PC-3 (cell line): ENCODE results near the gene H3-3A. TPM values are rescaled to one million over a fixed set of nuclear protein-coding genes. Genes with fewer than 3 reads are reported as not detected.

Source experiments
- ATAC-seq: fragments of 200-7000 bp; cut with Tn5 transposase; 2 replicates; pipeline ENCODE4 v1.9.1; 2020; ENCODE audit warnings: mild to moderate bottlenecking, moderate library complexity
- BruUV-seq: library from RNA; stranded (reverse); fragments of 400-500 nt; replicated peaks from 2 replicates; lab custom pipeline; 2021; lab: Mats Ljungman, UMichigan
- CTCF ChIA-PET: fragments of 300-600 bp; sonication (Branson Sonifier 250); formaldehyde crosslinking; loops from one replicate; lab custom pipeline; 2022; ENCODE audit warnings: antibody characterized with exemption; lab: Charles Lee
- POLR2A ChIA-PET: fragments of 300-600 bp; sonication (Branson Sonifier 250); formaldehyde crosslinking; loops from one replicate; lab custom pipeline; 2022; ENCODE audit warnings: antibody characterized with exemption; ENCODE audit not compliant: unreplicated experiment; lab: Charles Lee
- DNase-seq: peaks from one replicate; pipeline ENCODE4 v3.0.0-alpha.2; 2015
- H2AFZ ChIP-seq: fragments of 300-600 bp; sonication (generic); 2 replicates; pipeline ENCODE4 v1.6.0; 2016; ENCODE audit warnings: antibody characterized with exemption, low read length
- H3F3A ChIP-seq: fragments of 300-600 bp; sonication (generic); one replicate; pipeline ENCODE4 v1.6.0; 2017; ENCODE audit warnings: antibody characterized with exemption, low read length, control low read depth, mild to moderate bottlenecking; ENCODE audit not compliant: unreplicated experiment
- H3K27ac ChIP-seq: fragments of 300-600 bp; sonication (generic); 2 replicates; pipeline ENCODE4 v1.5.1; 2016; ENCODE audit warnings: mild to moderate bottlenecking, low read length
- H3K27me3 ChIP-seq: fragments of 300-600 bp; sonication (generic); 2 replicates; pipeline ENCODE4 v1.6.1; 2016; ENCODE audit warnings: low read length, mixed read lengths
- H3K36me3 ChIP-seq: fragments of 300-600 bp; sonication (generic); 2 replicates; pipeline ENCODE4 v1.6.1; 2016; ENCODE audit warnings: low read depth, mixed run types, low read length, mixed read lengths
- H3K4me1 ChIP-seq: fragments of 300-600 bp; sonication (generic); 2 replicates; pipeline ENCODE4 v1.5.1; 2016; ENCODE audit warnings: low read length; ENCODE audit not compliant: insufficient read depth
- H3K4me2 ChIP-seq: fragments of 300-600 bp; sonication (generic); 2 replicates; pipeline ENCODE4 v1.6.0; 2016; ENCODE audit warnings: low read length
- H3K4me3 ChIP-seq: fragments of 300-600 bp; sonication (generic); 2 replicates; pipeline ENCODE4 v1.5.1; 2016; ENCODE audit warnings: mild to moderate bottlenecking, low read length, mixed read lengths
- H3K79me2 ChIP-seq: fragments of 300-600 bp; sonication (generic); 2 replicates; pipeline ENCODE4 v1.6.1; 2017; ENCODE audit warnings: low read length, mixed read lengths
- H3K9ac ChIP-seq: fragments of 300-600 bp; sonication (generic); 2 replicates; pipeline ENCODE4 v1.6.0; 2016; ENCODE audit warnings: mild to moderate bottlenecking, low read length
- H3K9me2 ChIP-seq: fragments of 300-600 bp; sonication (generic); replicated peaks from 2 replicates; pipeline ENCODE4 v1.6.1; 2016; ENCODE audit warnings: mixed run types, low read length, mixed read lengths
- H3K9me3 ChIP-seq: fragments of 300-600 bp; sonication (generic); 2 replicates; pipeline ENCODE4 v1.6.1; 2016; ENCODE audit warnings: low read length, mixed read lengths
- H4K20me1 ChIP-seq: fragments of 300-600 bp; sonication (generic); 2 replicates; pipeline ENCODE4 v1.6.1; 2016; ENCODE audit warnings: low read length, mixed read lengths
- CTCF ChIP-seq: fragments of 300-600 bp; sonication (generic); conservative IDR thresholded peaks from 2 replicates; pipeline ENCODE4 v1.5.1; 2017; ENCODE audit warnings: antibody characterized with exemption, low read depth, mild to moderate bottlenecking, low read length
- EZH2 ChIP-seq: fragments of 300-600 bp; sonication (generic); IDR thresholded peaks from one replicate; pipeline ENCODE4 v1.6.1; 2017; ENCODE audit warnings: antibody characterized with exemption, mild to moderate bottlenecking, low read length; ENCODE audit not compliant: unreplicated experiment
- EZH2phosphoT487 ChIP-seq: fragments of 300-600 bp; sonication (generic); IDR thresholded peaks from 2 replicates; pipeline ENCODE4 v1.6.1; 2018; ENCODE audit warnings: mild to moderate bottlenecking, antibody characterized with exemption, low read length, borderline replicate concordance
- intact Hi-C: fragments of 100-400 bp; cut with micrococcal nuclease; formaldehyde crosslinking; loops from 2 replicates; pipeline ENCODE4 v1.9.0; 2023
- total RNA-seq: library from RNA; depleted of rRNA; stranded (reverse); fragments of >200 nt; gene quantifications from 2 replicates; pipeline ENCODE4 v1.2.3, GENCODE V29; 2014

Gene H3-3A
- total RNA-seq, 1 experiment from 2014 or later, result 273 TPM

- H3K9ac ChIP-seq, result peak overlapping the region; percentile 48
- intact Hi-C loops, result no loop called here
- no peak overlapping the region for H2AFZ ChIP-seq
- DNase-seq (peak; percentile 80), ATAC-seq (peak; percentile 93)
- no peaks in the 10 kb centered on the region for H3K27me3 ChIP-seq
- H3K36me3 ChIP-seq, result no peaks in the 10 kb centered on the region
- H3K4me1 ChIP-seq, result peaks cover 26% of the 10 kb centered on the region
- H3K9me2 ChIP-seq, result no peaks in the 10 kb centered on the region
- no peaks in the 10 kb centered on the region for H3F3A ChIP-seq
- no peaks in the 10 kb centered on the region for H3K9me3 ChIP-seq
- no peaks in the 10 kb centered on the region for H3K79me2 ChIP-seq
- peak overlapping the region; percentile 84 for H3K27ac ChIP-seq
- CTCF ChIA-PET, result interaction anchor here (1.0 to 1.5 kb wide), 2 partner anchors 10 to 28 kb away, joined by 3 to 13 read pairs; no protein-coding TSS in a partner anchor
- H3K4me2 ChIP-seq, result peak overlapping the region; percentile 44
- H3K4me3 ChIP-seq, result no peak overlapping the region
- BruUV-seq, result no TSS peak
- no peak for TF ChIP-seq CTCF
- no peak for TF ChIP-seq EZH2phosphoT487
- no peak for TF ChIP-seq EZH2
- POLR2A ChIA-PET, result interaction anchor here (0.6 to 1.3 kb wide), 3 partner anchors 9 to 31 kb away, joined by 4 to 26 read pairs (median 10); partner anchors contain the start of gene H3-3A
- H4K20me1 ChIP-seq, result no peaks in the 10 kb centered on the region
Measured at GRCh38 chr1:226092965-226093364, 30.4 kb downstream of the H3-3A start.

DNA sequence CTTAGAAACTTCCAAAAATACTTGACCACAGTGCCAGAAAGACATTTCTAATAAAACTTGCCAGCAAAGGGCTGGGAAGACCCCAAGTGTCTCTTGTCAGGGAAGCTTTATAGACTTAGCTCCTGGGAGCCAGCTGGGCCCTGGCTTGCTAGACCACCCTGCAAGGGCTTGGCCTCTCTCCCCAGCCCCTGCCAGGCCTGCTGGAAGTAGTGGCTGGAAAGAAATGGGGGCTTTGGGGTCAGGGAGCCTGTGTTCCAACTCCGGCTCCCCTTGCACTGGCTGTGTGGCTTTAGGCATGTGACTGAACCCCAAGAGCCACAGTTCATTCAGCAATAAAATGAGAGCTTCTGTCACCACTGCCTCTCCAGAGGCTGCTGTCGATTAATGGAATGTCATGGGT, 31.1 kb downstream of the H3-3A start:
- Histone ChIP-seq H3K9ac (peak overlapping the region; percentile 48), H3K9me2 (no peaks in the 10 kb centered on the region), H3K27me3 (no peaks in the 10 kb centered on the region), H3K36me3 (no peaks in the 10 kb centered on the region), H3F3A (no peaks in the 10 kb centered on the region), H3K79me2 (no peaks in the 10 kb centered on the region), H3K4me1 (peaks cover 33% of the 10 kb centered on the region), H3K27ac (peak overlapping the region; percentile 84), H2AFZ (no peak overlapping the region), H3K4me2 (peak overlapping the region; percentile 44), H3K9me3 (no peaks in the 10 kb centered on the region), H3K4me3 (no peak overlapping the region), H4K20me1 (no peaks in the 10 kb centered on the region)
- intact Hi-C loops, result no loop called here
- ChIA-PET CTCF (interaction anchor here (1.5 kb wide), 1 partner anchor 29 kb away, joined by 13 read pairs; no protein-coding TSS in a partner anchor), POLR2A (interaction anchor here (1.3 kb wide), 1 partner anchor 31 kb away, joined by 10 read pairs; the partner anchor contains the start of gene H3-3A)
- no peak for DNase-seq
- TF ChIP-seq EZH2 (no peak), CTCF (no peak), EZH2phosphoT487 (no peak)
- no TSS peak for BruUV-seq
- ATAC-seq, result no peak

GRCh38 chr1:226094451-226094850, 31.9 kb downstream of the H3-3A start:
- H3K4me2 ChIP-seq, result no peak overlapping the region
- BruUV-seq, result no TSS peak
- H3K79me2 ChIP-seq, result no peaks in the 10 kb centered on the region
- no peaks in the 10 kb centered on the region for H3K36me3 ChIP-seq
- TF ChIP-seq CTCF, result no peak
- TF ChIP-seq EZH2, result no peak
- TF ChIP-seq EZH2phosphoT487, result no peak
- H3K9me2 ChIP-seq, result no peaks in the 10 kb centered on the region
- no peaks in the 10 kb centered on the region for H3F3A ChIP-seq
- intact Hi-C loops, result no loop called here
- POLR2A ChIA-PET, result no interaction called here
- ATAC-seq, result no peak
- H3K4me1 ChIP-seq, result peaks cover 35% of the 10 kb centered on the region
- no peak for DNase-seq
- CTCF ChIA-PET, result no interaction called here
- no peak overlapping the region for H2AFZ ChIP-seq
- H3K4me3 ChIP-seq, result no peak overlapping the region
- H3K27me3 ChIP-seq, result no peaks in the 10 kb centered on the region
- H3K9ac ChIP-seq, result no peak overlapping the region
- H3K27ac ChIP-seq, result no peak overlapping the region
- H3K9me3 ChIP-seq, result no peaks in the 10 kb centered on the region
- no peaks in the 10 kb centered on the region for H4K20me1 ChIP-seq
